ENCODE data around the gene HMGB4. TPM values are rescaled to one million over a fixed set of nuclear protein-coding genes. Genes with fewer than 3 reads are reported as not detected.

HMGB4 gene
- polyA plus RNA-seq, 1 donor from 2014 or later, result not detected

GRCh38 chr1:33823830-33824229, 40.0 kb upstream of the HMGB4 start:
- H3K27me3 ChIP-seq (ENCODE audit: insufficient read depth, low read depth, low read length), result no peaks in the 10 kb centered on the region
- no peak overlapping the region for H2AFZ ChIP-seq (ENCODE audit: low read depth, low read length)
- no peak overlapping the region for H3K4me2 ChIP-seq (ENCODE audit: low read length)
- no peak overlapping the region for H3K27ac ChIP-seq (ENCODE audit: low read length)
- no peaks in the 10 kb centered on the region for H3K9me3 ChIP-seq (ENCODE audit: low read length)
- no peak overlapping the region for H3K4me3 ChIP-seq (ENCODE audit: low read length)
- no peaks in the 10 kb centered on the region for H4K20me1 ChIP-seq (ENCODE audit: insufficient read depth)
- H3K9ac ChIP-seq (ENCODE audit: low read length), result no peak overlapping the region
- H3K36me3 ChIP-seq (ENCODE audit: insufficient read depth, low read length), result no peaks in the 10 kb centered on the region
- no peaks in the 10 kb centered on the region for H3K79me2 ChIP-seq (replicated peaks; ENCODE audit: insufficient read depth, low read length)
- no peaks in the 10 kb centered on the region for H3F3A ChIP-seq (ENCODE audit: insufficient read depth, low read length, poor library complexity, severe bottlenecking)
- TF ChIP-seq RAD21 (conservative IDR thresholded peaks at IDR 0.05) (no peak), POLR2AphosphoS5 (IDR thresholded peaks at IDR 0.05) (no peak), MXI1 (conservative IDR thresholded peaks at IDR 0.05; ENCODE audit: poor library complexity, severe bottlenecking) (no peak), EP300 (conservative IDR thresholded peaks at IDR 0.05; ENCODE audit: poor library complexity, severe bottlenecking) (no peak), TAF1 (IDR thresholded peaks at IDR 0.05; ENCODE audit: low read depth) (no peak), SMC3 (conservative IDR thresholded peaks at IDR 0.05; ENCODE audit: poor library complexity) (no peak), REST (IDR thresholded peaks at IDR 0.05; ENCODE audit: borderline replicate concordance) (no peak), CTCF (IDR thresholded peaks at IDR 0.05; ENCODE audit: poor library complexity, severe bottlenecking) (no peak), EZH2 (IDR thresholded peaks at IDR 0.05; ENCODE audit: borderline replicate concordance, insufficient read depth, low read length, poor library complexity, severe bottlenecking) (no peak)
- no peaks in the 10 kb centered on the region for H3K9me2 ChIP-seq (ENCODE audit: insufficient read depth, low read length)

GRCh38 chr1:33824321-33824720, 39.6 kb upstream of the HMGB4 start:
- TF ChIP-seq TAF1 (IDR thresholded peaks at IDR 0.05; ENCODE audit: low read depth) (no peak), EZH2 (IDR thresholded peaks at IDR 0.05; ENCODE audit: borderline replicate concordance, insufficient read depth, low read length, poor library complexity, severe bottlenecking) (no peak), SMC3 (conservative IDR thresholded peaks at IDR 0.05; ENCODE audit: poor library complexity) (no peak), REST (IDR thresholded peaks at IDR 0.05; ENCODE audit: borderline replicate concordance) (no peak), CTCF (IDR thresholded peaks at IDR 0.05; ENCODE audit: poor library complexity, severe bottlenecking) (no peak), POLR2AphosphoS5 (IDR thresholded peaks at IDR 0.05) (no peak), RAD21 (conservative IDR thresholded peaks at IDR 0.05) (no peak), MXI1 (conservative IDR thresholded peaks at IDR 0.05; ENCODE audit: poor library complexity, severe bottlenecking) (no peak)
- no peaks in the 10 kb centered on the region for H3K9me3 ChIP-seq (ENCODE audit: low read length)

More at GRCh38 chr1:33824321-33824720, 39.6 kb upstream of the HMGB4 start:
- no peaks in the 10 kb centered on the region for H3K27me3 ChIP-seq (ENCODE audit: insufficient read depth, low read depth, low read length)
- H2AFZ ChIP-seq (ENCODE audit: low read depth, low read length), result no peak overlapping the region
- H3K79me2 ChIP-seq (replicated peaks; ENCODE audit: insufficient read depth, low read length), result no peaks in the 10 kb centered on the region
- no peak overlapping the region for H3K9ac ChIP-seq (ENCODE audit: low read length)
- H3K4me3 ChIP-seq (ENCODE audit: low read length), result no peak overlapping the region
- no peak overlapping the region for H3K4me2 ChIP-seq (ENCODE audit: low read length)
- no peaks in the 10 kb centered on the region for H3K36me3 ChIP-seq (ENCODE audit: insufficient read depth, low read length)
- H3K27ac ChIP-seq (ENCODE audit: low read length), result no peak overlapping the region
- no peaks in the 10 kb centered on the region for H3F3A ChIP-seq (ENCODE audit: insufficient read depth, low read length, poor library complexity, severe bottlenecking)
- no peaks in the 10 kb centered on the region for H3K9me2 ChIP-seq (ENCODE audit: insufficient read depth, low read length)
- no peaks in the 10 kb centered on the region for H4K20me1 ChIP-seq (ENCODE audit: insufficient read depth)

Measured in neural cell (in vitro differentiated cells).